C4-2B (cell line): ENCODE data around the gene INPP4B.

Experiments used
- H3K27ac ChIP-seq: fragments of 450-650 bp; 2 replicates; pipeline ENCODE4 v1.5.1; 2017
- ZFX ChIP-seq: fragments of 450-650 bp; IDR thresholded peaks from 2 replicates; pipeline ENCODE4 v1.6.1; 2017
- TF ChIP-seq, protein P1 (sequence below): fragments of 450-650 bp; conservative IDR thresholded peaks from 2 replicates; pipeline ENCODE4 v1.5.1; 2017; ENCODE audit warnings: mild to moderate bottlenecking

INPP4B gene

DNA sequence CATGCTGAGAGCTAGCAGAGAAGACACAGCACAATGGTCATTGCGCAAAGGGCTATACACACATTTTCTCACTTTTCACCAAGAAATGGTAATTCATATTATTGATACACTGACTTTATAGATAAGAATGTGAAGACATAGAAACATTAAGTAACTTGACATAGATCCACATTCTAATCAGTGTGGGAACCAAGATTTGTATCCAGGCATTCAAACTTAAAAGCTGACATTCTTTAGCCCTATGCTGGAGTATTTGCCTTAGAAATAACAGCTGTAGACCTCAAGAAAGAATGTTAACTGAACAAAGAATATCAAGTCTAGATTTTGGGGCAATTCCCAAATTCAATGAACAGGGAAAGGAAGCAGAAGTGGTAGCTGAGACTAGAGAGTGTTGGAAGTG is 824.9 kb downstream of the INPP4B start:
- TF ChIP-seq, protein P1, sequence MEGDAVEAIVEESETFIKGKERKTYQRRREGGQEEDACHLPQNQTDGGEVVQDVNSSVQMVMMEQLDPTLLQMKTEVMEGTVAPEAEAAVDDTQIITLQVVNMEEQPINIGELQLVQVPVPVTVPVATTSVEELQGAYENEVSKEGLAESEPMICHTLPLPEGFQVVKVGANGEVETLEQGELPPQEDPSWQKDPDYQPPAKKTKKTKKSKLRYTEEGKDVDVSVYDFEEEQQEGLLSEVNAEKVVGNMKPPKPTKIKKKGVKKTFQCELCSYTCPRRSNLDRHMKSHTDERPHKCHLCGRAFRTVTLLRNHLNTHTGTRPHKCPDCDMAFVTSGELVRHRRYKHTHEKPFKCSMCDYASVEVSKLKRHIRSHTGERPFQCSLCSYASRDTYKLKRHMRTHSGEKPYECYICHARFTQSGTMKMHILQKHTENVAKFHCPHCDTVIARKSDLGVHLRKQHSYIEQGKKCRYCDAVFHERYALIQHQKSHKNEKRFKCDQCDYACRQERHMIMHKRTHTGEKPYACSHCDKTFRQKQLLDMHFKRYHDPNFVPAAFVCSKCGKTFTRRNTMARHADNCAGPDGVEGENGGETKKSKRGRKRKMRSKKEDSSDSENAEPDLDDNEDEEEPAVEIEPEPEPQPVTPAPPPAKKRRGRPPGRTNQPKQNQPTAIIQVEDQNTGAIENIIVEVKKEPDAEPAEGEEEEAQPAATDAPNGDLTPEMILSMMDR = no peak
- TF ChIP-seq ZFX = no peak
- no peak overlapping the region for H3K27ac ChIP-seq

DNA sequence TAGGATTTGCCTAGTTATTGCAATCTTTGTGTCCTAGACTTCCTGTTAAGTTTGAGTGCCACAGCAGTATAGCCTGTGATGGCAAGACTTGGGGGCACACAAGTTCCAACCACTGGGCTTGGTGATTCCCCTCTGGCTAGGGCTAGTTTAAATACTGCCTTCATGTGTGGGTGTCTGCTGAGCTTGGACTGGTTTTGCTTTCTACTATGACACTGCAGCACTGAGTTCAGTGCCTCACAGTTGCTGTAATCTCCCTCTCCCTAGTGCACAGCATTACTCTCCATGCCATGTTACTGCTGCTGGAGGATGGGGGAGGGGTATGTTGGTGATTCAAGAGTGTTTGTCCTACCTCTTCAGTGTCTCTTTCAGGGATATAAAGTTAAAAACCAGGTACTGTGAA is 830.1 kb downstream of the INPP4B start:
- no peak for TF ChIP-seq ZFX
- TF ChIP-seq, protein P1 = no peak
- H3K27ac ChIP-seq = no peak overlapping the region

DNA sequence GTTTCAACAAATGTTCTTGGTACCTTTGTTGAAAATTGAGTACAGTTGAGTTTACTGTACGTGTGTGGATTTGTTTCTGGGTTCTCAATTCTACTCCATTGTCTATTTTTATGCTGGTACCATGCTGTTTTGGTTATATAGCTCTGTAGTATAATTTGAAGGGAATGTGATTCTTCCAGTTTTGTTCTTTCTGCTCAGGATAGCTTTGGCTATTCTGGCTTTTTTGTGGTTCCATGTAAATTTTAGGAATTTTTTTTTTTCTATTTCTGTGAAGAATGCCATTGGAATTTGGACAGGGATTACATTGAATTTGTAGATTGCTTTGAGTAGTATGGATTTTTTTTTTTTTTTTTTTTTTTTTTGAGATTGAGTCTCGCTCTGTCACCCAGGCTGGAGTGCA is 836.4 kb downstream of the INPP4B start:
- no peak overlapping the region for H3K27ac ChIP-seq
- no peak for TF ChIP-seq ZFX
- TF ChIP-seq, protein P1 = no peak

DNA sequence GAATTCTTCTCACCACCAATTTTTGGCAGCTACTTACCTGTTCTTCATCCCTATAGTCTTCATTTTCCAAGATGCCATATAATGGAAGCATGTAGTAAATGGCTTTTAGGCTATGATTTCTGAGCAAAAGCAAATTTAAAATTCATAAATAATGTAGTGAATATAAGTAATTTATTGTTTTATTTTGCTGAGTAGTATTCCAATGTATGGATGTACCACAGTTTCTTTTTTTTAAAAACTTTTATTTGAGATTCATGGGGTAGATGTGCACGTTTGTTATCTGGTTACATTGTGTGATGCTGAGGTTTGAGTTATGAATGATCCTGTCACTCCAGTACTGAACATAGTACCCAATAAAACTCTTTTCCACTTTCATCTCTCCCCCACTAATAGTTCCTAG is 840.6 kb downstream of the INPP4B start:
- TF ChIP-seq, protein P1 = no peak
- no peak for TF ChIP-seq ZFX

DNA sequence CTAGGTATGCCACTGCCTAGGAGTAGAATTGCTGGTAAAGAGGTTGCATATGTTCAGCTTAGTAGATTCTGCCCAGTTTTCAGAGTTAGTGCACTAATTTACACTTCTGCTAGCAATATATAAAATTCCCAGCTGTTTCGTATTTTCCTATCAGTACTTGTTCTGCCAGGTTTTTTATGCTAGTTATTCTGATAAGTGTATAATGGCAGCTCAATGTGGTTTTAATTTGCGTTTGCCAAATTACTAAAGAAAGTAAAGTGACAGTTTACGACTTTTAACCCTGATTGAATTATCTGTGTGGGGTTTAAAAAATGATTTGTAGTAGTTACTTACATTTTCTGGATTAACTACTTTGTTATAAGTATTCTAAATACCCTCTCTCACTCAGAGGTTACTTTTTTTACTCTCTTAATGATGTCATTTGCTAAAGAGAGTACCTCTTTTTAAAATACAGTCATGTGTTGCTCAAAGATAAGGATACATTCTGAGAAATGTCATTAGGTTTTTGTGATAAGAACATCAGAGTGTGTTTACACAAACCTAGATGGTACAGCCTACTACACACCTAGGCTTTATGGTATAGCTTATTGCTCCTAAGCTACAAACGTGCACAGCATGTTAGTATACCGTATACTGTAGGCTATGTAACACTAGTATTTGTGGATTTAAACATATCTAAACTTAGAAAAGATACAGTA is 846.5 kb downstream of the INPP4B start:
- no peak overlapping the region for H3K27ac ChIP-seq
- TF ChIP-seq, protein P1 = no peak
- no peak for TF ChIP-seq ZFX

More for the DNA sequence above, 840.6 kb downstream of the INPP4B start:
- no peak overlapping the region for H3K27ac ChIP-seq

DNA sequence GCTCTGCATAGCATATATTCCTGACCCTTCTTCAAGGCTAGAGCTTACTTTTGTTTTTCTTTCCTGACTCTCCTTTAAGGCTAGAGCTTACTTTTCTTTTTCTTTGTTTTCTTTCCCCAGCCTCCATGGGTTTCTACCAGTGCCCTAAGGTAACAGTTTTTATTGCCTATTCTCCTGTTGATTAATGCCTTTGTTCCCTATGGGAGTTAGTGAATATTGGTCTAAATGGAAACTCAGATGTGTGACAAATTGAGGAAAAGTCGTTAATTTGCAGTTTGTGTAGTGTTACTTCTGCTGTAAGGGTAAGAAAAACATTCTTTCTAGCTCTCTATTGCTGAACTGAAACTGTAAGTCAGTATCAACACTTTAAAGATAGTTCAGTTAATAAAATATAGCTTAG is 851.0 kb downstream of the INPP4B start:
- H3K27ac ChIP-seq = no peak overlapping the region
- TF ChIP-seq, protein P1 = no peak
- TF ChIP-seq ZFX = no peak

DNA sequence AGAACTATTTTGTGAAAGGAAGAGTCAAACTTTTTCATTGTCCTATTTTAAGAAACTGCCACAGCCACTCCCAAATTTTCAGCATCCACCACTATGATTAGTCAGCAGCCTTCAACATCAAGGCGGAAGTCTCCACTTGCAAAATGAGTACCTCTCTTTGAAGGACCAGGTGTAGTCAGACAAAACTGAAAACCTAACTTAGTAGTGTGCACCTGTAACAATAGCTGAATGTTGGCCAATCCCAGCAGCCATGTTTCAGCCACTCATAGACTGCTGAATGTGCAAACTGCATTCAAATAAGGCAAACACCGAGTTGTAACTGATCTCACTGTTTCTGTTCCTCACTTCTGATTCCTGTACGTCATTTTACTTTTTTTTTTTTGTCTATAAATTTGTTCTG is 868.7 kb downstream of the INPP4B start:
- no peak overlapping the region for H3K27ac ChIP-seq
- TF ChIP-seq, protein P1 = no peak
- TF ChIP-seq ZFX = no peak
